Ectodermal cell (in vitro differentiated cells): ENCODE data around the gene CLPTM1L.

ENCODE experiments used
- H3K27ac ChIP-seq: 2 replicates; pipeline ENCODE4 v1.7.0; 2013; ENCODE audit warnings: mild to moderate bottlenecking, low read depth, low read length; ENCODE audit not compliant: insufficient read depth, poor library complexity, severe bottlenecking
- H3K27me3 ChIP-seq: 2 replicates; pipeline ENCODE4 v1.7.0; 2013; ENCODE audit warnings: mild to moderate bottlenecking, low read length; ENCODE audit not compliant: insufficient read depth, control insufficient read depth, poor library complexity, severe bottlenecking
- H3K36me3 ChIP-seq: one replicate; pipeline ENCODE4 v1.7.0; 2013; ENCODE audit warnings: low read length; ENCODE audit not compliant: control insufficient read depth, insufficient read depth
- H3K4me1 ChIP-seq: one replicate; pipeline ENCODE4 v1.7.0; 2013; ENCODE audit warnings: low read length; ENCODE audit not compliant: control insufficient read depth, insufficient read depth
- H3K4me3 ChIP-seq: 2 replicates; pipeline ENCODE4 v1.7.0; 2013; ENCODE audit warnings: low read depth, low read length, control low read depth; ENCODE audit not compliant: insufficient read depth
- H3K9me3 ChIP-seq: 2 replicates; pipeline ENCODE4 v1.7.0; 2013; ENCODE audit warnings: mild to moderate bottlenecking, low read length, moderate library complexity; ENCODE audit not compliant: control insufficient read depth
- WGBS, 2 experiments: methylation state at CpG; one replicate each; pipeline ENCODE4 v1.1.7; 2013; ENCODE audit warnings: missing lambda C conversion rate in 2 of 2; 5-methylcytosine and 5-hydroxymethylcytosine counted together

CLPTM1L gene

GRCh38 chr5:1314564-1314982 is 30.3 kb downstream of the CLPTM1L start:
- WGBS, 2 experiments, result 94 to 95% methylated on average over 13 of the region's 13 CpGs
- H3K4me3 ChIP-seq, result no peak overlapping the region
- no peak overlapping the region for H3K27ac ChIP-seq
- no peaks in the 10 kb centered on the region for H3K9me3 ChIP-seq
- H3K27me3 ChIP-seq, result no peaks in the 10 kb centered on the region
- peaks cover 10% of the 10 kb centered on the region for H3K4me1 ChIP-seq
- H3K36me3 ChIP-seq, result peaks cover 6% of the 10 kb centered on the region

DNA sequence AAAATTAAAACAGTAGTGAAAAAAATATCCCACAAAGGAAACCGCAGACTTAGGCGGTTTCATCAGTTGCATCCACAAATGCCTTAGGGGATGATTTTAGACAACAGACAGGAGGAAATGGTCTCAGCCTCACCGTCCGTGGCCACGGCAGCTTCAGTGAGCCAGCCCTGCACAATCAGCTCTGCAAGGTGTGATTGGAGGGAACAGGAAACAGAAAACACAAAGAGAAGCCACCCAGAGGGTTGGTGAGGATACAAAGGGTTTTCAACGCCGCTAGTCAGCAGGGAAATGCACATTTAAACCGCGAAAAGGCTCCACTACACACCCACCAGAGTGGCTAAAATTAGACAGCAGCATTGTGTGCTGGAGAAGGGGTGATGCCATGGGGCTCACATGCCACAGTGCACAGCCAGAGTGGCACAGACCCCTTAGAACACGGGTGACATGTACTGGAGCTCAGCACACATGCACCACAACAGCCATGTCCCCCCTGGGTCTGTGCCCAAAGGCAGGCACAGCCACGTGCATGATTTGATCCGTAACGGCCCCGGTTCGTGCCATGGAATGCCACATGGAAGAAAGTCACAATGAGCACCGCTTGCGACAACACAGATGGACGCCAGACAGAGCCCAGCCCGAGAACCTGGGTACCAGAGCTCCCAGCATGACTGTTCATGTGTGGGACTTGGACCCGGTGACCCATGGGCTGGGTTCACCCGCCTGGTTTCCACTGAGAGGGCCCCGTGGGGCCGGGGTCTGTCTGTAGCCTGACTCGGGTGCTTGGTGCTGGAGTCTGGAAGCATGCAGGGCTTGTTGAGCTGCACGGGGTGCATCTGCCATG is 31.7 kb downstream of the CLPTM1L start:
- Histone ChIP-seq H3K4me3 (no peak overlapping the region), H3K27ac (no peak overlapping the region), H3K9me3 (no peaks in the 10 kb centered on the region), H3K36me3 (no peaks in the 10 kb centered on the region), H3K27me3 (no peaks in the 10 kb centered on the region), H3K4me1 (peaks cover 10% of the 10 kb centered on the region)
- WGBS, 2 experiments, result 90 to 91% methylated on average over 25 of the region's 25 CpGs

GRCh38 chr5:1312206-1312605 is 32.7 kb downstream of the CLPTM1L start:
- Histone ChIP-seq H3K36me3 (no peaks in the 10 kb centered on the region), H3K27me3 (no peaks in the 10 kb centered on the region), H3K9me3 (no peaks in the 10 kb centered on the region), H3K4me3 (no peak overlapping the region), H3K27ac (no peak overlapping the region), H3K4me1 (peaks cover 10% of the 10 kb centered on the region)
- WGBS, 2 experiments, result 94 to 95% methylated on average over 7 of the region's 7 CpGs

- Histone ChIP-seq H3K9me3 (no peaks in the 10 kb centered on the region), H3K27ac (no peak overlapping the region), H3K4me1 (peaks cover 9% of the 10 kb centered on the region), H3K36me3 (no peaks in the 10 kb centered on the region), H3K27me3 (no peaks in the 10 kb centered on the region), H3K4me3 (no peak overlapping the region)
- 91% methylated on average over 15 of the region's 15 CpGs for WGBS, 2 experiments
Measured at GRCh38 chr5:1311439-1312055, 33.4 kb downstream of the CLPTM1L start.

DNA sequence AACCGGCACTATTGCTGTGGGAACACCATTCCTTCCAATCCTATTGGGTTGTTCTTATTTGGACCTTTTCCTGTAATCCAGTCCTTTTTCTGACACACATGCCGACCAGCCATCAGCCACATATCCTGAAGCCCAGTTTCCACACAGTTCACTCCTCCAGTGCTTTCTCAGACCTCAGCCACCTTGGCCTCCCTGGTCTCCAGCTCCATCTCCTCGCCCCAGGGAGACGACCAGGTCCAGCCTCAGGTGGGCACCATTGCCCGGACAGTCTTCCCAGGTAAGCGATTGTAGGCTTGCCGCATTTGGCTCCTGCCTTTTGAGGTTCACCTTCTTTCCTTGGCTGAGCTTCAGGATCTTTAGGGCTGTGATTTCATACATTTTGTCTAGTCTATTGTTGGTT is 34.8 kb downstream of the CLPTM1L start:
- no peak overlapping the region for H3K27ac ChIP-seq
- H3K4me1 ChIP-seq, result no peaks in the 10 kb centered on the region
- no peaks in the 10 kb centered on the region for H3K36me3 ChIP-seq
- no peaks in the 10 kb centered on the region for H3K9me3 ChIP-seq
- 92 to 97% methylated on average over 7 of the region's 7 CpGs for WGBS, 2 experiments
- H3K4me3 ChIP-seq, result no peak overlapping the region
- H3K27me3 ChIP-seq, result no peaks in the 10 kb centered on the region

DNA sequence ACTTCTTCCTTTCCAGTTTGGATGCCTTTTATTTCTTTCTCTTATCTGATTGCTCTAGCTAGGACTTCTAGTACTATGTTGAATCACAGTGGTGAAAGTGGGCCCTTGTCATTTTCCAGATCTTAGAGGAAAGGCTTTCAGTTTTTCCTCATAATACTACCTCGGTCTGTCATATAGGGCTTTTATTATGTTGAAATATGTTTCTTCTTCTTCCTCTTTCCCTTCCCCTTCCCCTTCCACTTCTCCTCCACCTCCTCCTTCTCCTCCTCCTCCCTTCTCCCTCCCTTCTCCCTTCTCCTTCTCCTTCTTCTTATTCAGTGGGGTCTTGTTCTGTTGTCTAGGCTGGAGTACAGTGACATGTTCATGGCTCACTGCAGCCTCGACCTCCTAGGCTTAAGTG is 40.9 kb downstream of the CLPTM1L start:
- WGBS, 2 experiments, result 81 to 87% methylated on average over 1 to 2 of the region's 2 CpGs
- Histone ChIP-seq H3K4me3 (no peak overlapping the region), H3K9me3 (no peaks in the 10 kb centered on the region), H3K27ac (no peak overlapping the region), H3K27me3 (peaks cover 3% of the 10 kb centered on the region), H3K36me3 (no peaks in the 10 kb centered on the region), H3K4me1 (no peaks in the 10 kb centered on the region)

- Histone ChIP-seq H3K4me3 (no peak overlapping the region), H3K36me3 (no peaks in the 10 kb centered on the region), H3K27me3 (peaks cover 6% of the 10 kb centered on the region), H3K27ac (no peak overlapping the region), H3K9me3 (no peaks in the 10 kb centered on the region), H3K4me1 (no peaks in the 10 kb centered on the region)
- 84 to 88% methylated on average over 2 of the region's 2 CpGs for WGBS, 2 experiments
Measured at GRCh38 chr5:1302258-1302657, 42.6 kb downstream of the CLPTM1L start.

GRCh38 chr5:1300581-1301083 is 44.3 kb downstream of the CLPTM1L start:
- 92 to 94% methylated on average over 20 of the region's 20 CpGs for WGBS, 2 experiments
- Histone ChIP-seq H3K4me3 (no peak overlapping the region), H3K9me3 (no peaks in the 10 kb centered on the region), H3K4me1 (no peaks in the 10 kb centered on the region), H3K27me3 (peaks cover 23% of the 10 kb centered on the region), H3K36me3 (no peaks in the 10 kb centered on the region), H3K27ac (no peak overlapping the region)

DNA sequence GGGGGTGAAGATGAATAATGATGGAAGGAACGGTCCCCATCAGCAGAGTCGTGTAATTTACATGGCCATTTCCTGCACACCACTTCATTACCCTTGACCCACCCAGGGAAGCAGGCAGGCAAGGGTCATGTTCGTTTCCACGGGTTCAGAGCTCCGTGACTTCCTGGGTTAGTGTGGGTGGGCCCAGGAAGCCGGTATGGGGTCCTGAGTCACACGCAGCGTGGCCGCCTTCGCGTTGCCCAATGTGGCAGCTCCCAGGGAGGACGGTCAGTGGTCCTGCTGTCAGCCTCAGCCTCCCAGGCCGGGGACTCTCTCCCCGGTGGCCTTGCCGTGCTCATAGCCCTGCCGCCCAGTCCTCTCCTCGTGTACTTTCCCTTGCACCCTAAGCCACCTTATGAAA is 44.9 kb downstream of the CLPTM1L start:
- Histone ChIP-seq H3K4me1 (no peaks in the 10 kb centered on the region), H3K4me3 (no peak overlapping the region), H3K27ac (no peak overlapping the region), H3K27me3 (peaks cover 29% of the 10 kb centered on the region), H3K9me3 (no peaks in the 10 kb centered on the region), H3K36me3 (no peaks in the 10 kb centered on the region)
- 91% methylated on average over 17 of the region's 17 CpGs for WGBS, 2 experiments

- Histone ChIP-seq H3K27ac (no peak overlapping the region), H3K4me3 (no peak overlapping the region), H3K36me3 (no peaks in the 10 kb centered on the region), H3K27me3 (peaks cover 34% of the 10 kb centered on the region), H3K9me3 (no peaks in the 10 kb centered on the region), H3K4me1 (no peaks in the 10 kb centered on the region)
- 92 to 93% methylated on average over 9 of the region's 9 CpGs for WGBS, 2 experiments
Measured at GRCh38 chr5:1299511-1299850, 45.4 kb downstream of the CLPTM1L start.
